ENCODE results near the gene SPACA7. TPM values are rescaled to one million over a fixed set of nuclear protein-coding genes. Genes with fewer than 3 reads are reported as not detected.
"Not testable (repeated sequence)": the region's sequence is repeated elsewhere in the genome, so short reads cannot be mapped to it uniquely, and the experiment has no call there.

The SPACA7 gene
- total and polyA plus RNA-seq, 4 donors, result not detected

DNA sequence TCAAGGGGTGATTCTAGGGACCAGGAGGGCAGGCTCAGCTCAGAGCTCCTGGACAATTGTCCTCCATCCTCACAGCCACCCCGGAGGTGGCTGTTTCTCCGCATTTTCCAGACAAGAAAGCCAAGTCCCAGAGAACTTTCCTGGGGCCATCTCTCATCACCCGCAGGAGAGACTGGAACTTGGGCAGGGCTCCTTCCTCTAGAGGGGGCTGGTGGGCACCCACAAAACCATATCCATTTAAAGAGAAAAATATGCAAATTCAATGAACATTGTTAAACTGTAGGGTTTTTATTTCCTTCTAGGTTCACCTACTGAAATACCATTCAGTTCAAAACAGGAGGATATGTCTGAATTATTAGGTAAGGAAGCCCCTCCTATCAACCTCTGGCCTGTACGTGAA lies 16.6 kb downstream of the SPACA7 start:
- no peak for TF ChIP-seq REST (IDR thresholded peaks at IDR 0.05)
- no peak for TF ChIP-seq HNF4G (IDR thresholded peaks at IDR 0.05)
- no peak for TF ChIP-seq FOXA2 (IDR thresholded peaks at IDR 0.05)
- no peak for TF ChIP-seq FOXA1 (IDR thresholded peaks at IDR 0.05)
- no peak for TF ChIP-seq HNF4A (conservative IDR thresholded peaks at IDR 0.05)
- no peak for TF ChIP-seq SP1 (IDR thresholded peaks at IDR 0.05)
- TF ChIP-seq YY1 (IDR thresholded peaks at IDR 0.05), result no peak
- Histone ChIP-seq H3K27ac (ENCODE audit: low read depth in 1 of 2, low read length in 2 of 2) (no peak overlapping the region), H3K27me3 (ENCODE audit: control insufficient read depth in 4 of 4, insufficient read depth in 4 of 4, low read length in 3 of 4) (no peaks in the 10 kb centered on the region), H3K9ac (ENCODE audit: low read depth in 1 of 2, low read length in 2 of 2) (no peak overlapping the region), H3K4me3 (ENCODE audit: low read depth in 1 of 3, low read length in 3 of 3) (no peak overlapping the region), H3K36me3 (ENCODE audit: control insufficient read depth in 4 of 4, insufficient read depth in 3 of 4, low read depth in 1 of 4, low read length in 3 of 4) (peaks cover 0 to 3% (median 1%) of the 10 kb centered on the region in 4 donors), H3K9me3 (ENCODE audit: control insufficient read depth in 4 of 4, low read length in 3 of 4) (no peaks in the 10 kb centered on the region), H3K4me1 (ENCODE audit: control insufficient read depth in 4 of 4, insufficient read depth in 4 of 4, low read length in 3 of 4) (no peaks in the 10 kb centered on the region)
- 81% methylated on average over 4 of the region's 4 CpGs for WGBS
- DNase-seq (ENCODE audit: low spot score), result no peak

GRCh38 chr13:112395022-112395421 lies 18.9 kb downstream of the SPACA7 start:
- not testable (repeated sequence) for H3K27ac ChIP-seq (ENCODE audit: low read depth in 1 of 2, low read length in 2 of 2); H3K4me1 ChIP-seq (ENCODE audit: control insufficient read depth in 4 of 4, insufficient read depth in 4 of 4, low read length in 3 of 4); DNase-seq (ENCODE audit: low spot score); H3K9me3 ChIP-seq (ENCODE audit: control insufficient read depth in 4 of 4, low read length in 3 of 4); H3K4me3 ChIP-seq (ENCODE audit: low read depth in 1 of 3, low read length in 3 of 3); H3K36me3 ChIP-seq (ENCODE audit: control insufficient read depth in 4 of 4, insufficient read depth in 3 of 4, low read depth in 1 of 4, low read length in 3 of 4); H3K9ac ChIP-seq (ENCODE audit: low read depth in 1 of 2, low read length in 2 of 2); H3K27me3 ChIP-seq (ENCODE audit: control insufficient read depth in 4 of 4, insufficient read depth in 4 of 4, low read length in 3 of 4)
- 78% methylated on average over 16 of the region's 16 CpGs for WGBS

DNA sequence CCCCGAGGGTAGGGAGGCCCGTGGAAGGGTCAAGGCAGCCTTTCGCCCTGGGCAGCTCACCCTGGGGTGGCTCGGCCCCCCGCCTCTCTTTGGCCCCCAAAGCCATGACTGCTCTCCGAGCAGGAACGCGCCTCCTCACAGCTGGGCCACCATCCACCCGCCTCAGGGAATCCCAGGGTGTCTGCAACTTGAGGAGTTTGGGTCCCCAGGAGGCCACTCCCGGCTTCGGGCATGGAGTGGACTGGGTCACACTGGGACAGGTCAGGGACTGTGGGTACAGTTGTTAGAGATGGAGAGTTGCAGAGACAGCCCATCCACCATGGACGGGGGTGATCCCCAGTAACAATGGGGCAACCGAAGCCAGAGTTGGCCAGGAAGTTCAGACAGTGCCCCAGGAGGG lies 19.8 kb downstream of the SPACA7 start:
- DNase-seq (ENCODE audit: low spot score); H3K9ac ChIP-seq (ENCODE audit: low read depth in 1 of 2, low read length in 2 of 2); H3K4me3 ChIP-seq (ENCODE audit: low read depth in 1 of 3, low read length in 3 of 3); H3K4me1 ChIP-seq (ENCODE audit: control insufficient read depth in 4 of 4, insufficient read depth in 4 of 4, low read length in 3 of 4); H3K27me3 ChIP-seq (ENCODE audit: control insufficient read depth in 4 of 4, insufficient read depth in 4 of 4, low read length in 3 of 4); H3K36me3 ChIP-seq (ENCODE audit: control insufficient read depth in 4 of 4, insufficient read depth in 3 of 4, low read depth in 1 of 4, low read length in 3 of 4); H3K27ac ChIP-seq (ENCODE audit: low read depth in 1 of 2, low read length in 2 of 2); H3K9me3 ChIP-seq (ENCODE audit: control insufficient read depth in 4 of 4, low read length in 3 of 4): not testable (repeated sequence)
- 91% methylated on average over 13 of the region's 13 CpGs for WGBS

DNA sequence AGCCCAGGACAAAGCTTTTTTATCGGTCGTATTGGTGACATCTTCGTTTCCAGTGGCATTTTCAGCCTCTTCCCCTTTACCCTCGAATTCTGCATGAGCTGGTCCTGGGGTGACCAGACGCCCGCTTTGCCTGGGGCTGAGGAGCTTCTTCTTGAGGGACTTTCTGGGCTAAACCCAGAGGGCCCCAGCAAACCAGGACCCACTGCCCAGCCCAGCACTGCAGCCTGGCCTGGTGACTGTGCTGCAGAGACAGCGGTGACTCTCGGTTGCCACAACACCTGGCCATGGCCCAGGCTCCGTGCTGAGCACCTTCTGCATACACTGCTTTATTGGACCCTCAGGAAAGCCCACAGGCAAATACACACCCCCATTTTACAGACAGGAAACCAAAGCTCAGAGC lies 21.0 kb downstream of the SPACA7 start:
- H3K9me3 ChIP-seq (ENCODE audit: control insufficient read depth in 4 of 4, low read length in 3 of 4), result no peaks in the 10 kb centered on the region
- no peak for DNase-seq (ENCODE audit: low spot score)
- no peaks in the 10 kb centered on the region for H3K27me3 ChIP-seq (ENCODE audit: control insufficient read depth in 4 of 4, insufficient read depth in 4 of 4, low read length in 3 of 4)

GRCh38 chr13:112398347-112398746 lies 22.2 kb downstream of the SPACA7 start:
- not testable (repeated sequence) for H3K9me3 ChIP-seq (ENCODE audit: control insufficient read depth in 4 of 4, low read length in 3 of 4); H3K4me3 ChIP-seq (ENCODE audit: low read depth in 1 of 3, low read length in 3 of 3); H3K9ac ChIP-seq (ENCODE audit: low read depth in 1 of 2, low read length in 2 of 2); H3K36me3 ChIP-seq (ENCODE audit: control insufficient read depth in 4 of 4, insufficient read depth in 3 of 4, low read depth in 1 of 4, low read length in 3 of 4); H3K4me1 ChIP-seq (ENCODE audit: control insufficient read depth in 4 of 4, insufficient read depth in 4 of 4, low read length in 3 of 4); DNase-seq (ENCODE audit: low spot score); H3K27ac ChIP-seq (ENCODE audit: low read depth in 1 of 2, low read length in 2 of 2); H3K27me3 ChIP-seq (ENCODE audit: control insufficient read depth in 4 of 4, insufficient read depth in 4 of 4, low read length in 3 of 4)
- WGBS, result 81% methylated on average over 6 of the region's 6 CpGs

More for the DNA sequence above, 21.0 kb downstream of the SPACA7 start:
- Histone ChIP-seq H3K9ac (ENCODE audit: low read depth in 1 of 2, low read length in 2 of 2) (no peak overlapping the region), H3K4me3 (ENCODE audit: low read depth in 1 of 3, low read length in 3 of 3) (no peak overlapping the region), H3K27ac (ENCODE audit: low read depth in 1 of 2, low read length in 2 of 2) (no peak overlapping the region), H3K36me3 (ENCODE audit: control insufficient read depth in 4 of 4, insufficient read depth in 3 of 4, low read depth in 1 of 4, low read length in 3 of 4) (no peaks in the 10 kb centered on the region), H3K4me1 (ENCODE audit: control insufficient read depth in 4 of 4, insufficient read depth in 4 of 4, low read length in 3 of 4) (no peaks in the 10 kb centered on the region)
- TF ChIP-seq, protein P1, sequence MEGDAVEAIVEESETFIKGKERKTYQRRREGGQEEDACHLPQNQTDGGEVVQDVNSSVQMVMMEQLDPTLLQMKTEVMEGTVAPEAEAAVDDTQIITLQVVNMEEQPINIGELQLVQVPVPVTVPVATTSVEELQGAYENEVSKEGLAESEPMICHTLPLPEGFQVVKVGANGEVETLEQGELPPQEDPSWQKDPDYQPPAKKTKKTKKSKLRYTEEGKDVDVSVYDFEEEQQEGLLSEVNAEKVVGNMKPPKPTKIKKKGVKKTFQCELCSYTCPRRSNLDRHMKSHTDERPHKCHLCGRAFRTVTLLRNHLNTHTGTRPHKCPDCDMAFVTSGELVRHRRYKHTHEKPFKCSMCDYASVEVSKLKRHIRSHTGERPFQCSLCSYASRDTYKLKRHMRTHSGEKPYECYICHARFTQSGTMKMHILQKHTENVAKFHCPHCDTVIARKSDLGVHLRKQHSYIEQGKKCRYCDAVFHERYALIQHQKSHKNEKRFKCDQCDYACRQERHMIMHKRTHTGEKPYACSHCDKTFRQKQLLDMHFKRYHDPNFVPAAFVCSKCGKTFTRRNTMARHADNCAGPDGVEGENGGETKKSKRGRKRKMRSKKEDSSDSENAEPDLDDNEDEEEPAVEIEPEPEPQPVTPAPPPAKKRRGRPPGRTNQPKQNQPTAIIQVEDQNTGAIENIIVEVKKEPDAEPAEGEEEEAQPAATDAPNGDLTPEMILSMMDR (IDR thresholded peaks at IDR 0.05; ENCODE audit: low read depth, low read length, missing input control), result no peak
- TF ChIP-seq RXRA (IDR thresholded peaks at IDR 0.05), result no peak
- TF ChIP-seq EGR1 (IDR thresholded peaks at IDR 0.05; ENCODE audit: low read depth in 2 of 2), result no peak
- no peak for TF ChIP-seq FOXA1 (IDR thresholded peaks at IDR 0.05)
- 92% methylated on average over 9 of the region's 9 CpGs for WGBS

DNA sequence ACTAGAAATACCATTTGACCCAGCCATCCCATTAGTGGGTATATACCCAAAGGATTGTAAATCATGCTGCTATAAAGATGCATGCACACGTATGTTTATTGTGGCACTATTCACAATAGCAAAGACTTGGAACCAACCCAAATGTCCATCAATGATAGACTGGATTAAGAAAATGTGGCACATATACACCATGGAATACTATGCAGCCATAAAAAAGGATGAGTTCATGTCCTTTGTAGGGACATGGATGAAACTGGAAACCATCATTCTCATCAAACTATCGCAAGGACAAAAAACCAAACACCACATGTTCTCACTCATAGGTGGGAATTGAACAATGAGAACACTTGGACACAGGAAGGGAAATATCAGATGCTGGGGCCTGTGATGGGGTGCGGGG lies 33.7 kb downstream of the SPACA7 start:
- H3K4me1 ChIP-seq (ENCODE audit: control insufficient read depth in 4 of 4, insufficient read depth in 4 of 4, low read length in 3 of 4); H3K9ac ChIP-seq (ENCODE audit: low read depth in 1 of 2, low read length in 2 of 2); DNase-seq (ENCODE audit: low spot score); H3K9me3 ChIP-seq (ENCODE audit: control insufficient read depth in 4 of 4, low read length in 3 of 4); H3K4me3 ChIP-seq (ENCODE audit: low read depth in 1 of 3, low read length in 3 of 3); H3K27ac ChIP-seq (ENCODE audit: low read depth in 1 of 2, low read length in 2 of 2); H3K27me3 ChIP-seq (ENCODE audit: control insufficient read depth in 4 of 4, insufficient read depth in 4 of 4, low read length in 3 of 4): not testable (repeated sequence)
- 84% methylated on average over 3 of the region's 3 CpGs for WGBS
- H3K36me3 ChIP-seq (ENCODE audit: control insufficient read depth in 4 of 4, insufficient read depth in 3 of 4, low read depth in 1 of 4, low read length in 3 of 4), result peaks cover 0 to 18% (median 3%) of the 10 kb centered on the region in 4 donors
